Gastrocnemius medialis (tissue), 4 donors: Measurements from ENCODE around the gene RASGRP3.

Experiments used
- POLR2A ChIP-seq, 2 donors: fragments of 450-650 bp; IDR thresholded peaks; one replicate each; pipeline ENCODE4 v1.6.1; 2017; ENCODE audit warnings: antibody characterized with exemption in 2 of 2, mild to moderate bottlenecking in 2 of 2, moderate library complexity in 2 of 2
- TF ChIP-seq, protein P1 (sequence below), 5 experiments: fragments of 450-650 bp in 3 of 5; fragments of 200-600 bp in 2 of 5; sonication (generic) in 2 of 5; IDR thresholded peaks in 4 of 5; conservative IDR thresholded peaks in 1 of 5; 1 replicate in 4 of 5; 2 replicates in 1 of 5; pipeline ENCODE4 v1.5.1; 2016 to 2019; ENCODE audit warnings: antibody characterized with exemption in 5 of 5, mild to moderate bottlenecking in 3 of 5, moderate library complexity in 3 of 5

DNA sequence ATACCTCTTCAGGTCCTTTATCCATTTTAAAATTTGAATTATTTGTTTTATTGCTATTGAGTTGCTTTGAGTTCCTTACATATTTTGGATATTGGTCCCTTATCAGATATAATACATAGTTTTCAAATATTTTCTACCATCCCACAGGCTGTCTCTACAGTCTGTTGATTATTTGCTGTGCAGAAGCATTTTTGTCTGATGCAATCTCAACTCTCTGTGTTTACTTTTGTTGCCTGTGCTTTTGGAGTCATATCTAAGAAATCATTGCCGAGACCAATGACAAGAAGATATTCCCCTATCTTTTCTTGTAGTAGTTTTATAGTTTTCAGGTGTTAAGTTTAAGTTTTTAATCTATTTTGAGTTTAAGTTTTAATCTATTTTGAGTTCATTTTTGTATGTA lies 25.2 kb upstream of the RASGRP3 start:
- TF ChIP-seq, protein P1, sequence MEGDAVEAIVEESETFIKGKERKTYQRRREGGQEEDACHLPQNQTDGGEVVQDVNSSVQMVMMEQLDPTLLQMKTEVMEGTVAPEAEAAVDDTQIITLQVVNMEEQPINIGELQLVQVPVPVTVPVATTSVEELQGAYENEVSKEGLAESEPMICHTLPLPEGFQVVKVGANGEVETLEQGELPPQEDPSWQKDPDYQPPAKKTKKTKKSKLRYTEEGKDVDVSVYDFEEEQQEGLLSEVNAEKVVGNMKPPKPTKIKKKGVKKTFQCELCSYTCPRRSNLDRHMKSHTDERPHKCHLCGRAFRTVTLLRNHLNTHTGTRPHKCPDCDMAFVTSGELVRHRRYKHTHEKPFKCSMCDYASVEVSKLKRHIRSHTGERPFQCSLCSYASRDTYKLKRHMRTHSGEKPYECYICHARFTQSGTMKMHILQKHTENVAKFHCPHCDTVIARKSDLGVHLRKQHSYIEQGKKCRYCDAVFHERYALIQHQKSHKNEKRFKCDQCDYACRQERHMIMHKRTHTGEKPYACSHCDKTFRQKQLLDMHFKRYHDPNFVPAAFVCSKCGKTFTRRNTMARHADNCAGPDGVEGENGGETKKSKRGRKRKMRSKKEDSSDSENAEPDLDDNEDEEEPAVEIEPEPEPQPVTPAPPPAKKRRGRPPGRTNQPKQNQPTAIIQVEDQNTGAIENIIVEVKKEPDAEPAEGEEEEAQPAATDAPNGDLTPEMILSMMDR (IDR thresholded peaks at IDR 0.05 in 4 of 5, conservative IDR thresholded peaks at IDR 0.05 in 1 of 5), result no peak
- no peak for TF ChIP-seq POLR2A (IDR thresholded peaks at IDR 0.05)
